GM23338 (cell line): ENCODE measurements around the gene TRIM54. TPM values are rescaled to one million over a fixed set of nuclear protein-coding genes. Genes with fewer than 3 reads are reported as not detected.

Experiments
- ATAC-seq: fragments of 200-7000 bp; cut with Tn5 transposase; 3 replicates; pipeline ENCODE4 v1.9.1; 2020
- DNase-seq: peaks from one replicate; pipeline ENCODE4 v3.0.0-alpha.2; 2015; ENCODE audit warnings: low spot score
- H2AFZ ChIP-seq: fragments of 200-600 bp; sonication (generic); 2 replicates; pipeline ENCODE4 v1.8.0; 2016; ENCODE audit warnings: antibody characterized with exemption, mild to moderate bottlenecking, moderate library complexity
- H3F3A ChIP-seq: fragments of 200-600 bp; sonication (generic); replicated peaks from 2 replicates; pipeline ENCODE4 v1.8.0; 2017; ENCODE audit warnings: antibody characterized with exemption, mixed run types, low read depth
- H3K27ac ChIP-seq: fragments of 200-600 bp; sonication (generic); 2 replicates; pipeline ENCODE4 v1.6.1; 2016; ENCODE audit warnings: low read depth
- H3K27me3 ChIP-seq: fragments of 200-600 bp; sonication (generic); 2 replicates; pipeline ENCODE4 v1.8.0; 2016; ENCODE audit warnings: mild to moderate bottlenecking, mixed run types, moderate library complexity; ENCODE audit not compliant: insufficient read depth
- H3K36me3 ChIP-seq: fragments of 200-600 bp; sonication (generic); 2 replicates; pipeline ENCODE4 v1.8.0; 2016; ENCODE audit warnings: mild to moderate bottlenecking; ENCODE audit not compliant: insufficient read depth
- H3K4me1 ChIP-seq: fragments of 200-600 bp; sonication (generic); 2 replicates; pipeline ENCODE4 v1.8.0; 2016; ENCODE audit warnings: mild to moderate bottlenecking, moderate library complexity; ENCODE audit not compliant: insufficient read depth
- H3K4me2 ChIP-seq: fragments of 200-600 bp; sonication (generic); 2 replicates; pipeline ENCODE4 v1.7.1; 2017; ENCODE audit warnings: mixed run types
- H3K4me3 ChIP-seq: fragments of 200-600 bp; sonication (generic); 2 replicates; pipeline ENCODE4 v1.6.1; 2016; ENCODE audit warnings: mixed run types
- H3K79me2 ChIP-seq: fragments of 200-600 bp; sonication (generic); replicated peaks from 2 replicates; pipeline ENCODE4 v1.8.0; 2017; ENCODE audit warnings: mild to moderate bottlenecking; ENCODE audit not compliant: insufficient read depth
- H3K9me2 ChIP-seq: fragments of 200-600 bp; sonication (generic); 2 replicates; pipeline ENCODE4 v1.8.0; 2017; ENCODE audit not compliant: insufficient read depth
- H4K20me1 ChIP-seq: fragments of 200-600 bp; sonication (generic); replicated peaks from 2 replicates; pipeline ENCODE4 v1.8.0; 2017; ENCODE audit warnings: mild to moderate bottlenecking; ENCODE audit not compliant: insufficient read depth
- H3K27ac Mint-ChIP-seq: 2 replicates; pipeline ENCODE4 v1.8.0; 2020; ENCODE audit warnings: inconsistent platforms, mild to moderate bottlenecking, moderate library complexity, mixed read lengths
- H3K27me3 Mint-ChIP-seq: 3 replicates; pipeline ENCODE4 v1.8.0; 2022; ENCODE audit warnings: low read depth, mild to moderate bottlenecking, moderate library complexity, mixed read lengths, inconsistent platforms; ENCODE audit not compliant: insufficient read depth, poor library complexity
- H3K36me3 Mint-ChIP-seq: 3 replicates; pipeline ENCODE4 v1.8.0; 2021; ENCODE audit warnings: low read depth, mild to moderate bottlenecking, inconsistent platforms, moderate library complexity, mixed read lengths
- H3K4me1 Mint-ChIP-seq: 3 replicates; pipeline ENCODE4 v1.8.0; 2020; ENCODE audit warnings: mild to moderate bottlenecking, inconsistent platforms, mixed read lengths
- H3K4me3 Mint-ChIP-seq: 3 replicates; pipeline ENCODE4 v1.8.0; 2021; ENCODE audit warnings: moderate library complexity, mild to moderate bottlenecking, inconsistent platforms, mixed read lengths
- H3K9me3 Mint-ChIP-seq: 3 replicates; pipeline ENCODE4 v1.8.0; 2020; ENCODE audit warnings: moderate library complexity, mild to moderate bottlenecking, inconsistent platforms, mixed read lengths
- CREB1 ChIP-seq: fragments of 250-450 bp; sonication (Bioruptor Pico); IDR thresholded peaks from 2 replicates; pipeline ENCODE4 v1.5.0; 2020; ENCODE audit warnings: low read depth, mild to moderate bottlenecking, moderate library complexity
- ETS1 ChIP-seq: IDR thresholded peaks from 2 replicates; pipeline ENCODE4 v1.6.1; 2016; ENCODE audit warnings: antibody characterized with exemption
- EZH2 ChIP-seq: fragments of 200-600 bp; sonication (generic); IDR thresholded peaks from one replicate; pipeline ENCODE4 v1.8.0; 2017; ENCODE audit warnings: antibody characterized with exemption, mild to moderate bottlenecking, low read depth; ENCODE audit not compliant: unreplicated experiment
- EZH2phosphoT487 ChIP-seq: fragments of 200-600 bp; sonication (generic); IDR thresholded peaks from one replicate; pipeline ENCODE4 v1.8.1; 2018; ENCODE audit warnings: antibody characterized with exemption; ENCODE audit not compliant: unreplicated experiment
- JUNB ChIP-seq: IDR thresholded peaks from one replicate; pipeline ENCODE4 v1.6.1; 2016; ENCODE audit warnings: antibody characterized with exemption; ENCODE audit not compliant: unreplicated experiment
- NANOG ChIP-seq: IDR thresholded peaks from 2 replicates; pipeline ENCODE4 v1.6.1; 2016; ENCODE audit warnings: antibody characterized with exemption, borderline replicate concordance
- POLR2AphosphoS5 ChIP-seq: IDR thresholded peaks from 2 replicates; pipeline ENCODE4 v1.6.1; 2016; ENCODE audit warnings: antibody characterized with exemption, low read depth
- REST ChIP-seq: IDR thresholded peaks from one replicate; pipeline ENCODE4 v1.6.1; 2018; ENCODE audit warnings: antibody characterized with exemption; ENCODE audit not compliant: unreplicated experiment
- STAT1 ChIP-seq: IDR thresholded peaks from one replicate; pipeline ENCODE4 v1.6.1; 2016; ENCODE audit warnings: antibody characterized with exemption; ENCODE audit not compliant: unreplicated experiment
- ZNF331 ChIP-seq: fragments of 250-450 bp; sonication (Bioruptor Pico); IDR thresholded peaks from 2 replicates; pipeline ENCODE4 v1.5.0; 2020; ENCODE audit warnings: low read depth, mild to moderate bottlenecking, moderate library complexity
- ZNF462 ChIP-seq: fragments of 250-450 bp; sonication (Bioruptor Pico); IDR thresholded peaks from 2 replicates; pipeline ENCODE4 v1.5.0; 2020; ENCODE audit warnings: mild to moderate bottlenecking, moderate library complexity
- polyA plus RNA-seq: library from polyadenylated mRNA; unstranded; fragments of >200 nt; fragmentation: Nextera tagmentation; extraction: Ambion mirVana; gene quantifications from 2 replicates; pipeline ENCODE4 v1.2.1, GENCODE V29; 2016
- total RNA-seq: library from RNA; depleted of rRNA; stranded (reverse); fragments of >200 nt; shearing (Covaris generic); gene quantifications from 2 replicates; pipeline ENCODE4 v1.2.3, GENCODE V29; 2014

TRIM54 gene
- total and polyA plus RNA-seq, 2 experiments from 2014 or later, result 1.6 to 3.3 TPM

GRCh38 chr2:27237341-27237945 is 44.8 kb upstream of the TRIM54 start:
- Mint-ChIP-seq H3K4me1 (no peaks in the 10 kb centered on the region), H3K27me3 (peaks cover 26% of the 10 kb centered on the region), H3K27ac (no peak overlapping the region), H3K9me3 (no peaks in the 10 kb centered on the region), H3K4me3 (no peak overlapping the region), H3K36me3 (peaks cover 100% of the 10 kb centered on the region)
- H3K4me1 ChIP-seq, result no peaks in the 10 kb centered on the region
- no peaks in the 10 kb centered on the region for H3K27me3 ChIP-seq
- no peaks in the 10 kb centered on the region for H3K79me2 ChIP-seq
- H3F3A ChIP-seq, result no peaks in the 10 kb centered on the region
- ATAC-seq, result no peak
- DNase-seq, result no peak
- H2AFZ ChIP-seq, result no peak overlapping the region
- no peak overlapping the region for H3K27ac ChIP-seq
- H3K36me3 ChIP-seq, result peaks cover 75% of the 10 kb centered on the region
- TF ChIP-seq EZH2phosphoT487, result no peak
- TF ChIP-seq JUNB, result no peak
- no peak for TF ChIP-seq REST
- no peak for TF ChIP-seq NANOG
- TF ChIP-seq ZNF462 (CRISPR knock-in tag), result no peak
- no peak for TF ChIP-seq STAT1
- no peak for TF ChIP-seq ETS1
- no peak for TF ChIP-seq CREB1 (CRISPR knock-in tag)
- TF ChIP-seq EZH2, result no peak
- TF ChIP-seq ZNF331 (CRISPR knock-in tag), result no peak
- TF ChIP-seq POLR2AphosphoS5, result no peak
- H3K4me2 ChIP-seq, result no peak overlapping the region
- H3K4me3 ChIP-seq, result no peak overlapping the region
- H4K20me1 ChIP-seq, result no peaks in the 10 kb centered on the region; the same call in 1 of the 2 replicates
- H3K9me2 ChIP-seq, result no peaks in the 10 kb centered on the region
